MCF 10A (cell line): Measurements from ENCODE around the gene ARMC3. TPM values are rescaled to one million over a fixed set of nuclear protein-coding genes. Genes with fewer than 3 reads are reported as not detected.
"Not testable (repeated sequence)": the region's sequence is repeated elsewhere in the genome, so short reads cannot be mapped to it uniquely, and the experiment has no call there.

ENCODE experiments used
- BruUV-seq: library from RNA; stranded (reverse); fragments of 400-500 nt; replicated peaks from 2 replicates; lab custom pipeline; 2021; lab: Mats Ljungman, UMichigan
- CTCF ChIA-PET: fragments of 300-600 bp; sonication (Branson Sonifier 250); formaldehyde crosslinking; extraction: SDS; loops from one replicate; lab custom pipeline; 2021; ENCODE audit warnings: antibody characterized with exemption, inconsistent platforms; lab: Yijun Ruan, JAX
- POLR2A ChIA-PET: fragments of 300-600, 350-650 bp; sonication (Branson Sonifier 250); formaldehyde crosslinking; extraction: SDS; loops from one replicate; lab custom pipeline; 2020; ENCODE audit warnings: antibody characterized with exemption, inconsistent platforms; lab: Yijun Ruan, JAX
- DNase-seq: peaks from one replicate; pipeline ENCODE4 v3.0.0-alpha.2; 2018; ENCODE audit not compliant: unreplicated experiment
- H3K27ac Mint-ChIP-seq: one replicate; pipeline ENCODE4 v1.8.0; 2022; ENCODE audit warnings: mild to moderate bottlenecking, low read depth, mixed read lengths; ENCODE audit not compliant: unreplicated experiment
- H3K27me3 Mint-ChIP-seq: one replicate; pipeline ENCODE4 v1.8.0; 2022; ENCODE audit warnings: mixed read lengths; ENCODE audit not compliant: insufficient read depth, unreplicated experiment
- H3K36me3 Mint-ChIP-seq: one replicate; pipeline ENCODE4 v1.8.0; 2022; ENCODE audit warnings: mild to moderate bottlenecking, moderate library complexity, mixed read lengths; ENCODE audit not compliant: insufficient read depth, unreplicated experiment
- H3K4me1 Mint-ChIP-seq: one replicate; pipeline ENCODE4 v1.8.0; 2022; ENCODE audit warnings: mixed read lengths; ENCODE audit not compliant: insufficient read depth, unreplicated experiment
- H3K4me3 Mint-ChIP-seq: one replicate; pipeline ENCODE4 v1.8.0; 2022; ENCODE audit warnings: mild to moderate bottlenecking, moderate library complexity, mixed read lengths; ENCODE audit not compliant: unreplicated experiment
- H3K9me3 Mint-ChIP-seq: one replicate; pipeline ENCODE4 v1.8.0; 2022; ENCODE audit warnings: mixed read lengths; ENCODE audit not compliant: unreplicated experiment
- CTCF ChIP-seq: fragments of 200-600 bp; IDR thresholded peaks from one replicate; pipeline ENCODE4 v1.8.0; 2022; ENCODE audit warnings: antibody characterized with exemption, mild to moderate bottlenecking; ENCODE audit not compliant: unreplicated experiment
- intact Hi-C: fragments of 100-400 bp; cut with micrococcal nuclease; formaldehyde crosslinking; loops from 2 replicates; pipeline ENCODE4 v1.14.1; 2022
- total RNA-seq: library from RNA; stranded (reverse); gene quantifications from 2 replicates; pipeline ENCODE4 v1.2.3, GENCODE V29; 2022

Gene ARMC3
- total RNA-seq, 1 experiment from 2014 or later = not detected

- no peak overlapping the region for H3K4me3 Mint-ChIP-seq
- no peak for DNase-seq
- CTCF ChIA-PET = interaction anchor here (0.5 kb wide), 1 partner anchor 169 kb away, joined by 3 read pairs; no protein-coding TSS in a partner anchor
- intact Hi-C loops = no loop called here
- no TSS peak for BruUV-seq
- no peaks in the 10 kb centered on the region for H3K4me1 Mint-ChIP-seq
- no peak overlapping the region for H3K27ac Mint-ChIP-seq
- H3K9me3 Mint-ChIP-seq = peaks cover 16% of the 10 kb centered on the region
- POLR2A ChIA-PET = no interaction called here
- no peaks in the 10 kb centered on the region for H3K36me3 Mint-ChIP-seq
- TF ChIP-seq CTCF = no peak
- H3K27me3 Mint-ChIP-seq = no peaks in the 10 kb centered on the region
Measured at GRCh38 chr10:22906767-22907166, 21.1 kb upstream of the ARMC3 start.

GRCh38 chr10:22908837-22909236 is 19.0 kb upstream of the ARMC3 start:
- no peak for DNase-seq
- no TSS peak for BruUV-seq
- H3K36me3 Mint-ChIP-seq = no peaks in the 10 kb centered on the region
- ChIA-PET CTCF (no interaction called here), POLR2A (no interaction called here)
- no peak overlapping the region for H3K27ac Mint-ChIP-seq
- peaks cover 16% of the 10 kb centered on the region for H3K9me3 Mint-ChIP-seq
- TF ChIP-seq CTCF = no peak
- no peaks in the 10 kb centered on the region for H3K27me3 Mint-ChIP-seq
- intact Hi-C loops = no loop called here
- H3K4me3 Mint-ChIP-seq = no peak overlapping the region
- no peaks in the 10 kb centered on the region for H3K4me1 Mint-ChIP-seq

- H3K27ac Mint-ChIP-seq, H3K36me3 Mint-ChIP-seq, H3K4me1 Mint-ChIP-seq, CTCF ChIA-PET, BruUV-seq, DNase-seq, intact Hi-C loops, H3K4me3 Mint-ChIP-seq, POLR2A ChIA-PET, H3K27me3 Mint-ChIP-seq: not testable (repeated sequence)
- H3K9me3 Mint-ChIP-seq = peaks cover 16% of the 10 kb centered on the region
Measured at GRCh38 chr10:22909673-22910072, 18.2 kb upstream of the ARMC3 start.

- Mint-ChIP-seq H3K36me3 (no peaks in the 10 kb centered on the region), H3K27me3 (no peaks in the 10 kb centered on the region), H3K4me3 (no peak overlapping the region), H3K9me3 (peaks cover 16% of the 10 kb centered on the region), H3K27ac (no peak overlapping the region), H3K4me1 (no peaks in the 10 kb centered on the region)
- no TSS peak for BruUV-seq
- ChIA-PET CTCF (interaction anchor here (0.7 kb wide), 1 partner anchor 151 kb away, joined by 3 read pairs; no protein-coding TSS in a partner anchor), POLR2A (no interaction called here)
- no peak for TF ChIP-seq CTCF
- DNase-seq = no peak
- intact Hi-C loops = no loop called here
Measured at GRCh38 chr10:22911067-22911466, 16.8 kb upstream of the ARMC3 start.
